SK-N-SH treated with all-trans-retinoic acid at 6 μM for 48 hours (cell line): Measurements from ENCODE around the gene TYRP1.

ENCODE experiments used
- ATAC-seq: fragments of 200-7000 bp; cut with Tn5 transposase; 3 replicates; pipeline ENCODE4 v1.9.1; 2020; ENCODE audit warnings: mild to moderate bottlenecking, moderate library complexity
- ARNTL ChIP-seq: fragments of 450-650 bp; formaldehyde crosslinking; IDR thresholded peaks from 2 replicates; pipeline ENCODE4 v1.5.0; 2020; ENCODE audit warnings: low read depth, mild to moderate bottlenecking, moderate library complexity, borderline replicate concordance
- BACH2 ChIP-seq: fragments of 250-450 bp; sonication (Bioruptor Pico); IDR thresholded peaks from 2 replicates; pipeline ENCODE4 v1.9.0; 2021; ENCODE audit warnings: mild to moderate bottlenecking, borderline replicate concordance
- ESRRG ChIP-seq: fragments of 250-450 bp; sonication (Bioruptor Pico); IDR thresholded peaks from 2 replicates; pipeline ENCODE4 v1.6.1; 2021; ENCODE audit warnings: mild to moderate bottlenecking
- GLIS3 ChIP-seq: fragments of 250-450 bp; sonication (Bioruptor Pico); IDR thresholded peaks from 2 replicates; pipeline ENCODE4 v1.5.0; 2020; ENCODE audit warnings: mild to moderate bottlenecking, moderate library complexity
- ISL1 ChIP-seq: fragments of 250-450 bp; sonication (Bioruptor Pico); IDR thresholded peaks from 2 replicates; pipeline ENCODE4 v2.1.2; 2022; ENCODE audit warnings: mild to moderate bottlenecking, moderate library complexity
- OSR1 ChIP-seq: fragments of 250-450 bp; sonication (Bioruptor Pico); IDR thresholded peaks from 2 replicates; pipeline ENCODE4 v1.8.0; 2022; ENCODE audit warnings: moderate library complexity, mild to moderate bottlenecking, inconsistent platforms
- PPARA ChIP-seq: fragments of 250-450 bp; sonication (Bioruptor Pico); IDR thresholded peaks from 2 replicates; pipeline ENCODE4 v1.5.0; 2020; ENCODE audit warnings: mild to moderate bottlenecking, borderline replicate concordance
- RARB ChIP-seq: fragments of 250-450 bp; sonication (Bioruptor Pico); IDR thresholded peaks from 2 replicates; pipeline ENCODE4 v1.8.0; 2021; ENCODE audit warnings: mild to moderate bottlenecking, moderate library complexity
- SNAI2 ChIP-seq: fragments of 250-450 bp; sonication (Bioruptor Pico); IDR thresholded peaks from 2 replicates; pipeline ENCODE4 v1.5.0; 2020; ENCODE audit warnings: mild to moderate bottlenecking, moderate library complexity
- TCF4 ChIP-seq: fragments of 250-450 bp; sonication (Bioruptor Pico); IDR thresholded peaks from 2 replicates; pipeline ENCODE4 v1.8.0; 2021; ENCODE audit warnings: mild to moderate bottlenecking, moderate library complexity, borderline replicate concordance
- TOX ChIP-seq: fragments of 250-450 bp; sonication (Bioruptor Pico); IDR thresholded peaks from 2 replicates; pipeline ENCODE4 v1.8.0; 2021; ENCODE audit warnings: mild to moderate bottlenecking, moderate library complexity, borderline replicate concordance
- ZC3H10 ChIP-seq: fragments of 250-450 bp; sonication (Bioruptor Pico); IDR thresholded peaks from 2 replicates; pipeline ENCODE4 v1.5.1; 2021; ENCODE audit warnings: mild to moderate bottlenecking, moderate library complexity
- ZFP3 ChIP-seq: fragments of 250-450 bp; sonication (Bioruptor Pico); IDR thresholded peaks from 2 replicates; pipeline ENCODE4 v1.5.0; 2020; ENCODE audit warnings: mild to moderate bottlenecking, moderate library complexity
- ZFP30 ChIP-seq: fragments of 450-650 bp; formaldehyde crosslinking; IDR thresholded peaks from 2 replicates; pipeline ENCODE4 v1.5.0; 2022; ENCODE audit warnings: mild to moderate bottlenecking, moderate library complexity
- ZNF565 ChIP-seq: fragments of 450-650 bp; formaldehyde crosslinking; conservative IDR thresholded peaks from 2 replicates; pipeline ENCODE4 v1.5.0; 2020; ENCODE audit warnings: low read depth, mild to moderate bottlenecking, moderate library complexity
- ZNF70 ChIP-seq: fragments of 450-650 bp; formaldehyde crosslinking; IDR thresholded peaks from 2 replicates; pipeline ENCODE4 v1.5.0; 2020; ENCODE audit warnings: mild to moderate bottlenecking, moderate library complexity
- ZNF8 ChIP-seq: fragments of 450-650 bp; formaldehyde crosslinking; IDR thresholded peaks from 2 replicates; pipeline ENCODE4 v1.5.0; 2020; ENCODE audit warnings: mild to moderate bottlenecking, moderate library complexity
- TF ChIP-seq, protein P1 (sequence below): fragments of 250-450 bp; sonication (Bioruptor Pico); IDR thresholded peaks from 2 replicates; pipeline ENCODE4 v1.5.0; 2020; ENCODE audit warnings: mild to moderate bottlenecking, moderate library complexity
- TF ChIP-seq, protein P2 (sequence below): fragments of 250-450 bp; sonication (Bioruptor Pico); IDR thresholded peaks from 2 replicates; pipeline ENCODE4 v1.8.0; 2020; ENCODE audit warnings: mild to moderate bottlenecking, moderate library complexity, borderline replicate concordance
- TF ChIP-seq, protein P3 (sequence below): fragments of 250-450 bp; sonication (Bioruptor Pico); IDR thresholded peaks from 2 replicates; pipeline ENCODE4 v1.5.1; 2021; ENCODE audit warnings: mild to moderate bottlenecking, moderate library complexity
- TF ChIP-seq, protein P4 (sequence below): fragments of 250-450 bp; sonication (Bioruptor Pico); IDR thresholded peaks from 2 replicates; pipeline ENCODE4 v1.5.1; 2020; ENCODE audit warnings: low read depth, mild to moderate bottlenecking, moderate library complexity

TYRP1 gene

DNA sequence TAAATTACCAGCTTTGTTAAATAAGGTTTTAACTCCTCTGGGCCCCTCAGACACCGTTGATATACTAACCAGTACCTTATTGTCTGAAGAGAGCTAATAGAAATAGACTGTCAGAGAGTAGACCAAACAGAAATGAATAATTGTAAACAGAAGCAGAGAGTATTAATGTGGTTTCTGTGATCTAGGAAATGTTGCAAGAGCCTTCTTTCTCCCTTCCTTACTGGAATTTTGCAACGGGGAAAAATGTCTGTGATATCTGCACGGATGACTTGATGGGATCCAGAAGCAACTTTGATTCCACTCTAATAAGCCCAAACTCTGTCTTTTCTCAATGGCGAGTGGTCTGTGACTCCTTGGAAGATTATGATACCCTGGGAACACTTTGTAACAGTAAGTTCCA lies 5.1 kb downstream of the TYRP1 start:
- TF ChIP-seq RARB (CRISPR knock-in tag) (no peak), ZFP3 (CRISPR knock-in tag) (no peak), ZNF565 (no peak), ISL1 (CRISPR knock-in tag) (peak; percentile 91), TOX (CRISPR knock-in tag) (no peak; the same call in 1 of the 2 replicates), ARNTL (no peak), SNAI2 (CRISPR knock-in tag) (no peak), GLIS3 (CRISPR knock-in tag) (no peak), BACH2 (no peak), ZFP30 (no peak), ESRRG (no peak), PPARA (CRISPR knock-in tag) (no peak), ZC3H10 (CRISPR knock-in tag) (no peak), TCF4 (peak; percentile 46; the same call in 1 of the 2 replicates), ZNF8 (CRISPR knock-in tag) (no peak)
- TF ChIP-seq, protein P1, sequence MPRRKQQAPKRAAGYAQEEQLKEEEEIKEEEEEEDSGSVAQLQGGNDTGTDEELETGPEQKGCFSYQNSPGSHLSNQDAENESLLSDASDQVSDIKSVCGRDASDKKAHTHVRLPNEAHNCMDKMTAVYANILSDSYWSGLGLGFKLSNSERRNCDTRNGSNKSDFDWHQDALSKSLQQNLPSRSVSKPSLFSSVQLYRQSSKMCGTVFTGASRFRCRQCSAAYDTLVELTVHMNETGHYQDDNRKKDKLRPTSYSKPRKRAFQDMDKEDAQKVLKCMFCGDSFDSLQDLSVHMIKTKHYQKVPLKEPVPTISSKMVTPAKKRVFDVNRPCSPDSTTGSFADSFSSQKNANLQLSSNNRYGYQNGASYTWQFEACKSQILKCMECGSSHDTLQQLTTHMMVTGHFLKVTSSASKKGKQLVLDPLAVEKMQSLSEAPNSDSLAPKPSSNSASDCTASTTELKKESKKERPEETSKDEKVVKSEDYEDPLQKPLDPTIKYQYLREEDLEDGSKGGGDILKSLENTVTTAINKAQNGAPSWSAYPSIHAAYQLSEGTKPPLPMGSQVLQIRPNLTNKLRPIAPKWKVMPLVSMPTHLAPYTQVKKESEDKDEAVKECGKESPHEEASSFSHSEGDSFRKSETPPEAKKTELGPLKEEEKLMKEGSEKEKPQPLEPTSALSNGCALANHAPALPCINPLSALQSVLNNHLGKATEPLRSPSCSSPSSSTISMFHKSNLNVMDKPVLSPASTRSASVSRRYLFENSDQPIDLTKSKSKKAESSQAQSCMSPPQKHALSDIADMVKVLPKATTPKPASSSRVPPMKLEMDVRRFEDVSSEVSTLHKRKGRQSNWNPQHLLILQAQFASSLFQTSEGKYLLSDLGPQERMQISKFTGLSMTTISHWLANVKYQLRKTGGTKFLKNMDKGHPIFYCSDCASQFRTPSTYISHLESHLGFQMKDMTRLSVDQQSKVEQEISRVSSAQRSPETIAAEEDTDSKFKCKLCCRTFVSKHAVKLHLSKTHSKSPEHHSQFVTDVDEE: no peak
- TF ChIP-seq, protein P2, sequence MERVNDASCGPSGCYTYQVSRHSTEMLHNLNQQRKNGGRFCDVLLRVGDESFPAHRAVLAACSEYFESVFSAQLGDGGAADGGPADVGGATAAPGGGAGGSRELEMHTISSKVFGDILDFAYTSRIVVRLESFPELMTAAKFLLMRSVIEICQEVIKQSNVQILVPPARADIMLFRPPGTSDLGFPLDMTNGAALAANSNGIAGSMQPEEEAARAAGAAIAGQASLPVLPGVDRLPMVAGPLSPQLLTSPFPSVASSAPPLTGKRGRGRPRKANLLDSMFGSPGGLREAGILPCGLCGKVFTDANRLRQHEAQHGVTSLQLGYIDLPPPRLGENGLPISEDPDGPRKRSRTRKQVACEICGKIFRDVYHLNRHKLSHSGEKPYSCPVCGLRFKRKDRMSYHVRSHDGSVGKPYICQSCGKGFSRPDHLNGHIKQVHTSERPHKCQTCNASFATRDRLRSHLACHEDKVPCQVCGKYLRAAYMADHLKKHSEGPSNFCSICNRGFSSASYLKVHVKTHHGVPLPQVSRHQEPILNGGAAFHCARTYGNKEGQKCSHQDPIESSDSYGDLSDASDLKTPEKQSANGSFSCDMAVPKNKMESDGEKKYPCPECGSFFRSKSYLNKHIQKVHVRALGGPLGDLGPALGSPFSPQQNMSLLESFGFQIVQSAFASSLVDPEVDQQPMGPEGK (CRISPR knock-in tag): no peak
- peak; percentile 66 for ATAC-seq

DNA sequence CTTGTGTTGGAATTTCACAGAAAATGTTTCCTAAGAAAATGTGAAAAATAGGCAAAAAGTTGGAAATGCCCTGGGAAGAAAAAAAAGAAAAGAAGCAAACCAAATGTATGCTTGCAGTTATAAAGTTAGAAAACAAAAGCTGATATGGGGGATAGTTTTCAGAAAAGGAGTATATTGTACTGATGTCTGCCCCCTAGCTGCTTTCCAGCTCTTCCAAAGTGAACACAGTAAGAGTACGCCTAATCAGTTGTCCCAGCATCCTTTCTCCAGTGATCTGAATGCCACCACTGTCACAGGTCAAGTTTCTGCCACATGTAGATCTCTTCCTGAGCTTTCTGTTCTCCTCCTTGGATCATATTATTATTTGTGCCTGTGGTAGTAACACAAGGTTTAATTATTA lies 5.8 kb downstream of the TYRP1 start:
- TF ChIP-seq TOX (CRISPR knock-in tag): no peak
- TF ChIP-seq, protein P3, sequence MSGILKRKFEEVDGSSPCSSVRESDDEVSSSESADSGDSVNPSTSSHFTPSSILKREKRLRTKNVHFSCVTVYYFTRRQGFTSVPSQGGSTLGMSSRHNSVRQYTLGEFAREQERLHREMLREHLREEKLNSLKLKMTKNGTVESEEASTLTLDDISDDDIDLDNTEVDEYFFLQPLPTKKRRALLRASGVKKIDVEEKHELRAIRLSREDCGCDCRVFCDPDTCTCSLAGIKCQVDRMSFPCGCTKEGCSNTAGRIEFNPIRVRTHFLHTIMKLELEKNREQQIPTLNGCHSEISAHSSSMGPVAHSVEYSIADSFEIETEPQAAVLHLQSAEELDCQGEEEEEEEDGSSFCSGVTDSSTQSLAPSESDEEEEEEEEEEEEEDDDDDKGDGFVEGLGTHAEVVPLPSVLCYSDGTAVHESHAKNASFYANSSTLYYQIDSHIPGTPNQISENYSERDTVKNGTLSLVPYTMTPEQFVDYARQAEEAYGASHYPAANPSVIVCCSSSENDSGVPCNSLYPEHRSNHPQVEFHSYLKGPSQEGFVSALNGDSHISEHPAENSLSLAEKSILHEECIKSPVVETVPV (CRISPR knock-in tag): no peak
- no peak for TF ChIP-seq ZFP30
- no peak for TF ChIP-seq ZNF8 (CRISPR knock-in tag)
- TF ChIP-seq, protein P2 (CRISPR knock-in tag): no peak
- peak; percentile 57; the same call in 2 of the 3 replicates for ATAC-seq

DNA sequence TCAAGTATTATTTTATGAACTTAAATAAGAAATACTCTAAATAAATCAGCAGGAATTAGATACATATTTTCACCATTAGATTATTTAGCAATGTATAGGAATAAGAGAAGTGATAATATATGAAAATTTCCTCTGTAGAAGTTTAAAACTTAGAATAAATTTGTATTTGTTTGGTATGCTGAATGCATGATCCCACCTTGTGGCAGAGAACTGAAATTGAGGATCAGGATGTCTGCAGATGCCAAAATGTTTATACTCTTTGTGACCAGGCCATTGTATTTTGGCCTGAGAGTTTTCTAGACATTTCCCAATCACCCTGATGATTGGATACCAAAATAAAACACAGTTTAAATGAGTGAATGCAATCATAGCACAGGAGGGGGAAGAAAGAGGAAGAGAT lies 6.3 kb downstream of the TYRP1 start:
- peak; percentile 41; the same call in 1 of the 3 replicates for ATAC-seq
- TF ChIP-seq ESRRG: no peak
- no peak for TF ChIP-seq ARNTL
- TF ChIP-seq TOX (CRISPR knock-in tag): no peak
- no peak for TF ChIP-seq TCF4
- TF ChIP-seq, protein P4, sequence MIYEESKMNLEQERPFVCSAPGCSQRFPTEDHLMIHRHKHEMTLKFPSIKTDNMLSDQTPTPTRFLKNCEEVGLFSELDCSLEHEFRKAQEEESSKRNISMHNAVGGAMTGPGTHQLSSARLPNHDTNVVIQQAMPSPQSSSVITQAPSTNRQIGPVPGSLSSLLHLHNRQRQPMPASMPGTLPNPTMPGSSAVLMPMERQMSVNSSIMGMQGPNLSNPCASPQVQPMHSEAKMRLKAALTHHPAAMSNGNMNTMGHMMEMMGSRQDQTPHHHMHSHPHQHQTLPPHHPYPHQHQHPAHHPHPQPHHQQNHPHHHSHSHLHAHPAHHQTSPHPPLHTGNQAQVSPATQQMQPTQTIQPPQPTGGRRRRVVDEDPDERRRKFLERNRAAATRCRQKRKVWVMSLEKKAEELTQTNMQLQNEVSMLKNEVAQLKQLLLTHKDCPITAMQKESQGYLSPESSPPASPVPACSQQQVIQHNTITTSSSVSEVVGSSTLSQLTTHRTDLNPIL (CRISPR knock-in tag): no peak
- no peak for TF ChIP-seq SNAI2 (CRISPR knock-in tag)
- TF ChIP-seq, all 23 proteins: peak for 0

DNA sequence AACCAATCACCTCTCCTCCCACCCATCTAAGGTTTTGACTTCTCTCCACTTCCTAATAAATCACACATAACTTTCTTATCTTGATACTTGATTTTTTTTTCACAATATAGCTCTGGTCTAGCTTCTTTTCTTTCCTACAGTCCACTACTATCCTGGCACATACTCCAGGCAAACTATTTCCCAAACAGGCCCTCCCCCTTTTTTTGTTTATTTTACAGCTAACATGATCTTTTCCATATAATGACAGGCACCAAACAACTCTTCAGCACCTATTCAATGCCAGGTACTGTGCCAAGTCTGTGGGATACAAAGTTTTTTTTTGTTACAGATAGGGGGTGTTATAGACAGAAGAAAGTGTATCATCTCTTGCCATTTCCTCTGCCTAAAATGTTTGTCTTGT lies 7.9 kb downstream of the TYRP1 start:
- no peak for ATAC-seq
- TF ChIP-seq RARB (CRISPR knock-in tag) (no peak), ZFP30 (no peak), SNAI2 (CRISPR knock-in tag) (no peak), GLIS3 (CRISPR knock-in tag) (no peak), ZNF70 (CRISPR knock-in tag) (no peak), OSR1 (CRISPR knock-in tag) (no peak)
- TF ChIP-seq, protein P3 (CRISPR knock-in tag): no peak
- TF ChIP-seq, protein P4 (CRISPR knock-in tag): no peak
- TF ChIP-seq, protein P1: no peak
